HepG2 (cell line): ENCODE measurements around the gene AUNIP. TPM values are rescaled to one million over a fixed set of nuclear protein-coding genes. Genes with fewer than 3 reads are reported as not detected.

Experiments
- AFF4 ChIP-seq: sonication (generic); formaldehyde crosslinking; IDR thresholded peaks from 2 replicates; pipeline ENCODE4 v1.4.0; 2020; ENCODE audit warnings: missing genetic modification reagents
- AGO2 ChIP-seq: fragments of 200-400 bp; formaldehyde crosslinking; optimal IDR thresholded peaks from 2 replicates; pipeline ENCODE3; 2017; ENCODE audit warnings: mild to moderate bottlenecking, low read depth, low read length, moderate library complexity
- DBP ChIP-seq: sonication (generic); formaldehyde crosslinking; IDR thresholded peaks from 2 replicates; pipeline ENCODE4 v1.4.0; 2020; ENCODE audit warnings: missing genetic modification reagents; ENCODE audit errors: not compliant biosample characterization
- DNMT1 ChIP-seq: sonication (generic); formaldehyde crosslinking; IDR thresholded peaks from 2 replicates; pipeline ENCODE4 v1.5.1; 2020; ENCODE audit warnings: mild to moderate bottlenecking, missing genetic modification reagents
- FOXK1 ChIP-seq: sonication (generic); formaldehyde crosslinking; IDR thresholded peaks from 2 replicates; pipeline ENCODE4 v1.4.0; 2020; ENCODE audit warnings: low read depth, missing genetic modification reagents, borderline replicate concordance
- HNRNPH1 ChIP-seq: fragments of 200-400 bp; formaldehyde crosslinking; optimal IDR thresholded peaks from 2 replicates; pipeline ENCODE3; 2017; ENCODE audit warnings: mild to moderate bottlenecking, low read depth, low read length
- HNRNPUL1 ChIP-seq: fragments of 200-400 bp; formaldehyde crosslinking; IDR thresholded peaks from 2 replicates; pipeline ENCODE4 v1.6.1; 2017; ENCODE audit warnings: low read depth, mild to moderate bottlenecking, low read length, moderate library complexity
- MTA3 ChIP-seq: sonication (generic); formaldehyde crosslinking; IDR thresholded peaks from 2 replicates; pipeline ENCODE4 v1.4.0; 2020; ENCODE audit warnings: missing genetic modification reagents
- TEAD2 ChIP-seq: sonication (generic); formaldehyde crosslinking; IDR thresholded peaks from 2 replicates; pipeline ENCODE4 v1.9.0; 2021; ENCODE audit warnings: missing genetic modification reagents
- U2AF1 ChIP-seq: fragments of 200-400 bp; formaldehyde crosslinking; optimal IDR thresholded peaks from 2 replicates; pipeline ENCODE3; 2017; ENCODE audit warnings: mild to moderate bottlenecking, low read depth, low read length
- ZEB1 ChIP-seq: IDR thresholded peaks from 2 replicates; pipeline ENCODE4 v1.6.1; 2012; ENCODE audit warnings: mild to moderate bottlenecking, low read depth, inconsistent platforms; ENCODE audit not compliant: insufficient replicate concordance
- ZMYM4 ChIP-seq: sonication (generic); formaldehyde crosslinking; IDR thresholded peaks from 2 replicates; pipeline ENCODE4 v1.8.1; 2023; ENCODE audit warnings: mild to moderate bottlenecking, missing genetic modification reagents
- ZNF343 ChIP-seq: sonication (generic); formaldehyde crosslinking; IDR thresholded peaks from 2 replicates; pipeline ENCODE4 v1.4.0; 2020; ENCODE audit warnings: mild to moderate bottlenecking, missing genetic modification reagents
- ZNF407 ChIP-seq: sonication (generic); formaldehyde crosslinking; IDR thresholded peaks from one replicate; pipeline ENCODE4 v1.5.1; 2020; ENCODE audit warnings: mild to moderate bottlenecking, missing genetic modification reagents; ENCODE audit errors: not compliant biosample characterization
- ZNF841 ChIP-seq: sonication (generic); formaldehyde crosslinking; IDR thresholded peaks from 2 replicates; pipeline ENCODE4 v1.8.1; 2023; ENCODE audit warnings: missing genetic modification reagents, borderline replicate concordance
- polyA plus RNA-seq, 8 experiments: library from polyadenylated mRNA; depleted of rRNA in 3 of 8; stranded (reverse) in 7 of 8; unstranded in 1 of 8; fragments of >200 nt; fragmentation: Illumina TruSeq in 4 of 8; extraction: Trizol in 4 of 8; gene quantifications; 2 replicates each; pipeline versions ENCODE4 v1.2.1 to v1.2.3, GENCODE V29; 2011 to 2016; ENCODE audit warnings: low read depth in 4 of 8, missing spikeins in 1 of 8, mixed read lengths in 1 of 8; ENCODE audit not compliant: insufficient read depth in 1 of 8
- total RNA-seq, 5 experiments: library from RNA; depleted of rRNA; stranded (reverse); fragments of >200 nt; fragmentation: Illumina TruSeq; extraction: Trizol; gene quantifications; 2 replicates each; pipeline ENCODE4 v1.2.3, GENCODE V29; 2016; ENCODE audit warnings: low read depth in 1 of 5

The AUNIP gene
- total and polyA plus RNA-seq, 2 of the 13 experiments (the other 11 are each of a cell fraction or from before 2014, with no cell fraction given) = 3.8 to 12.3 TPM

GRCh38 chr1:25820247-25821111 lies 38.8 kb downstream of the AUNIP start (continued):
- TF ChIP-seq ZNF407 (CRISPR knock-in tag) (peak; percentile 27), AFF4 (CRISPR knock-in tag) (0 out of 2 replicates have a peak, but pooled peaks have one; percentile 32), DNMT1 (no peak), ZNF343 (CRISPR knock-in tag) (0 out of 2 replicates have a peak, but pooled peaks have one; percentile 21), ZEB1 (no peak), TEAD2 (CRISPR knock-in tag) (no peak), AGO2 (peak; percentile 95), U2AF1 (peak; percentile 53), HNRNPH1 (no peak), MTA3 (no peak), ZMYM4 (CRISPR knock-in tag) (peak; percentile 9; the same call in 1 of the 2 replicates), DBP (no peak), FOXK1 (no peak), HNRNPUL1 (no peak), ZNF841 (CRISPR knock-in tag) (no peak)
